Ascending aorta (tissue), 2 donors: ENCODE measurements around the gene USP35. TPM values are rescaled to one million over a fixed set of nuclear protein-coding genes. Genes with fewer than 3 reads are reported as not detected.

Source experiments
- DNase-seq, 2 donors: peaks; one replicate each; pipeline ENCODE4 v3.0.0-alpha.2; 2019; ENCODE audit warnings: low spot score in 2 of 2
- H3K27ac ChIP-seq, 2 donors: fragments of 200-600 bp; sonication (generic); one replicate each; pipeline ENCODE4 v1.5.1; 2016 to 2017; ENCODE audit warnings: mild to moderate bottlenecking in 1 of 2
- H3K27me3 ChIP-seq: fragments of 200-600 bp; sonication (generic); one replicate; pipeline ENCODE4 v1.5.1; 2017
- H3K36me3 ChIP-seq, 2 donors: fragments of 200-600 bp; sonication (generic); one replicate each; pipeline ENCODE4 v1.5.1; 2016
- H3K4me1 ChIP-seq, 2 donors: fragments of 200-600 bp; sonication (generic); one replicate each; pipeline ENCODE4 v1.5.1; 2016 to 2017; ENCODE audit warnings: mild to moderate bottlenecking in 1 of 2
- H3K4me3 ChIP-seq, 2 donors: fragments of 200-600 bp; sonication (generic); one replicate each; pipeline ENCODE4 v1.5.1; 2016 to 2017; ENCODE audit warnings: mild to moderate bottlenecking in 1 of 2
- H3K9me3 ChIP-seq, 2 donors: fragments of 200-600 bp; sonication (generic); one replicate each; pipeline ENCODE4 v1.5.1; 2016
- intact Hi-C: fragments of 100-400 bp; cut with DNase I; formaldehyde crosslinking; loops from one replicate; pipeline ENCODE4 v1.15.1; 2023
- total RNA-seq: library from RNA; depleted of rRNA; stranded (reverse); fragments of >200 nt; gene quantifications from one replicate; pipeline ENCODE4 v1.1.0, GENCODE V29; 2016
- TF ChIP-seq, protein P1 (sequence below), 3 experiments: fragments of 200-600 bp in 2 of 3; fragments of 450-650 bp in 1 of 3; sonication (generic) in 2 of 3; IDR thresholded peaks; one replicate each; pipeline ENCODE4 v1.5.1; 2016 to 2019; ENCODE audit warnings: antibody characterized with exemption in 3 of 3, mild to moderate bottlenecking in 1 of 3, moderate library complexity in 1 of 3

The USP35 gene
- total RNA-seq, 1 donor from 2014 or later: 34.0 TPM

DNA sequence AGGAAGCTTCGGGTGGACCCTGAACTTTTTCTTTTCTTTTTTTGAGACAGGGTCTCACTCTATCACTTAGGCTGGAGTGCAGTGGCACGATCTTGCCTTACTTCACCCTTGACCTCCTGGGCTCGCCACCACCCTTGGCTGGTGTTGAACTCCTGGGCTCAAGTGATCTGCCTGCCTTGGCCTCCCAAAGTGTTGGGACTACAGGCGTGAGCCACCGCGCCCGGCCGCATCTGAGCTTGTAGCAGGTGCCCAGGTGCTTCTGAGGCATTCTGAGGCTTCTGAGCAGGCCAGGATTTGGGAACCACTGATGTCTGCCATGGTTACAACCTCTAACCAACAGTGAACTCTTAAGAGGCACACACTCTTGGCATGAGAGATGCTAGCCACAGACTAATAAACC is 5.1 kb downstream of the USP35 start:
- Histone ChIP-seq H3K9me3 (no peaks in the 10 kb centered on the region), H3K36me3 (peaks cover 4 to 22% of the 10 kb centered on the region in 2 donors), H3K4me3 (no peak overlapping the region), H3K4me1 (peaks cover 8 to 35% of the 10 kb centered on the region in 2 donors), H3K27ac (peak overlapping the region in 1 of 2 donors; percentile 87), H3K27me3 (no peaks in the 10 kb centered on the region)
- DNase-seq: no peak
- TF ChIP-seq, protein P1, sequence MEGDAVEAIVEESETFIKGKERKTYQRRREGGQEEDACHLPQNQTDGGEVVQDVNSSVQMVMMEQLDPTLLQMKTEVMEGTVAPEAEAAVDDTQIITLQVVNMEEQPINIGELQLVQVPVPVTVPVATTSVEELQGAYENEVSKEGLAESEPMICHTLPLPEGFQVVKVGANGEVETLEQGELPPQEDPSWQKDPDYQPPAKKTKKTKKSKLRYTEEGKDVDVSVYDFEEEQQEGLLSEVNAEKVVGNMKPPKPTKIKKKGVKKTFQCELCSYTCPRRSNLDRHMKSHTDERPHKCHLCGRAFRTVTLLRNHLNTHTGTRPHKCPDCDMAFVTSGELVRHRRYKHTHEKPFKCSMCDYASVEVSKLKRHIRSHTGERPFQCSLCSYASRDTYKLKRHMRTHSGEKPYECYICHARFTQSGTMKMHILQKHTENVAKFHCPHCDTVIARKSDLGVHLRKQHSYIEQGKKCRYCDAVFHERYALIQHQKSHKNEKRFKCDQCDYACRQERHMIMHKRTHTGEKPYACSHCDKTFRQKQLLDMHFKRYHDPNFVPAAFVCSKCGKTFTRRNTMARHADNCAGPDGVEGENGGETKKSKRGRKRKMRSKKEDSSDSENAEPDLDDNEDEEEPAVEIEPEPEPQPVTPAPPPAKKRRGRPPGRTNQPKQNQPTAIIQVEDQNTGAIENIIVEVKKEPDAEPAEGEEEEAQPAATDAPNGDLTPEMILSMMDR (IDR thresholded peaks at IDR 0.05): no peak
- intact Hi-C loops: loop anchor here (2.0 kb wide), 2 partner anchors 19 to 45 kb away; no protein-coding TSS in a partner anchor

GRCh38 chr11:78194490-78194889 is 5.8 kb downstream of the USP35 start:
- Histone ChIP-seq H3K36me3 (peaks cover 6 to 29% of the 10 kb centered on the region in 2 donors), H3K27ac (no peak overlapping the region), H3K4me3 (no peak overlapping the region), H3K9me3 (no peaks in the 10 kb centered on the region), H3K4me1 (peaks cover 8 to 32% of the 10 kb centered on the region in 2 donors), H3K27me3 (no peaks in the 10 kb centered on the region)
- no peak for DNase-seq
- TF ChIP-seq, protein P1 (IDR thresholded peaks at IDR 0.05): no peak
- intact Hi-C loops: no loop called here

DNA sequence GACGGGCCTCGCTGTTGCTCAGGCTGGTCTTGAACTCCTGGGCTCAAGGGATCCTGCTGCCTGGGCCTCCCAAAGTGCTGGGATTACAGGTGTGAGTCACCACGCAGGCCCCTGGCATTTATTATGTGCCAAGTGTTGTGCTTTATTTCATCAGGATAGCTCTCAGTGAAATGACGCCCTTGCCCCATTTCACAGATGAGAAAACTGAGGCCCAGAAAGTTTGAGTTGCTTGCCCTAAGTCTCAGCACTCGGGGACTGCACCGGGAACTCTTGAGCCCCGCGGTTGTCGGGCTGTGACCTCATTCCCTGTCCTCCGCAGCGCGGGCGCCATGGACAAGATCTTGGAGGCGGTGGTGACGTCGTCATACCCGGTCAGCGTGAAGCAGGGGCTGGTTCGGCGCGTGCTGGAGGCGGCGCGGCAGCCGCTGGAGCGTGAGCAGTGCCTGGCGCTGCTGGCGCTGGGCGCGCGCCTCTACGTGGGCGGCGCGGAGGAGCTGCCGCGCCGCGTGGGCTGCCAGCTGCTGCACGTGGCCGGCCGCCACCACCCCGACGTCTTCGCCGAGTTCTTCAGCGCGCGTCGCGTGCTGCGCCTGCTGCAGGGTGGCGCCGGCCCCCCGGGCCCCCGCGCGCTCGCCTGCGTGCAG is 7.3 kb downstream of the USP35 start:
- H3K27me3 ChIP-seq: no peaks in the 10 kb centered on the region
- peaks cover 22 to 44% of the 10 kb centered on the region in 2 donors for H3K36me3 ChIP-seq
- H3K9me3 ChIP-seq: no peaks in the 10 kb centered on the region
- H3K27ac ChIP-seq: no peak overlapping the region
- no peak for DNase-seq
- peaks cover 8 to 23% of the 10 kb centered on the region in 2 donors for H3K4me1 ChIP-seq
- no peak overlapping the region for H3K4me3 ChIP-seq
- intact Hi-C loops: no loop called here
- TF ChIP-seq, protein P1 (IDR thresholded peaks at IDR 0.05): no peak

DNA sequence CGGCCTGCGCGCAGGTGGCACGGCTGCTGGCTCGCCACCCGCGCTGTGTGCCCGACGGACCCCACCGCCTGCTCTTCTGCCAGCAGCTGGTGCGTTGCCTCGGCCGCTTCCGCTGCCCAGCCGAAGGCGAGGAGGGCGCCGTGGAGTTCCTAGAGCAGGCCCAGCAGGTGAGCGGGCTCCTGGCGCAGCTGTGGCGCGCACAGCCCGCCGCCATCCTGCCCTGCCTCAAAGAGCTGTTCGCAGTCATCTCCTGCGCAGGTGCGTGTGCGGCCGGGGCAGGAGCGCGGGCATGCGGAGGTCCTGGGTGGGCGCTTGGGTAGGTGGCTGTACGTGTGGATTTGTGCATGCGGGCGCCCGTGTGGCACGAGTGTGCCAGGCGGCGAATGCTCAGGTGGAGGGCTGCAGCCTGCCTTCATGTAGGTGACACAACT is 8.0 kb downstream of the USP35 start:
- H3K27ac ChIP-seq: no peak overlapping the region
- peaks cover 24 to 51% of the 10 kb centered on the region in 2 donors for H3K36me3 ChIP-seq
- H3K4me1 ChIP-seq: peaks cover 8 to 23% of the 10 kb centered on the region in 2 donors
- TF ChIP-seq, protein P1 (IDR thresholded peaks at IDR 0.05): no peak
- H3K27me3 ChIP-seq: no peaks in the 10 kb centered on the region
- no peak for DNase-seq
- no peak overlapping the region for H3K4me3 ChIP-seq
- no peaks in the 10 kb centered on the region for H3K9me3 ChIP-seq
- intact Hi-C loops: no loop called here

DNA sequence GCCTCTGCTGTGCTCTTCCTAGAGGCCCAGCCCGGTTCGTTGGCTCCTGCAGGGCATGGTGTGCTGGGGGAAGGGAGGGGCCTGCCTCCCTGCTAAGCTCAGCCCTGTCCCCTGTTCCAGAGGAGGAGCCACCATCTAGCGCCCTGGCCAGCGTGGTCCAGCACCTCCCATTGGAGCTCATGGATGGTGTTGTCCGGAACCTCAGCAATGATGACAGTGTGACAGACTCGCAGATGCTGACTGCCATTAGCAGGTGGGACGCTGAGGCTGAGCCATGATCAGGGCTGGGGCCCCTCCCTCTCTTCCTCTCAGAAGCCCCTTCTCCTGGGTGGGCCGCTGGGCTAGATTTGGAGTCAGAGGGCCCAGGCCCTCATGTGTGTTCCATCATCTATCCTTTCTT is 9.1 kb downstream of the USP35 start:
- intact Hi-C loops: no loop called here
- Histone ChIP-seq H3K36me3 (peaks cover 24 to 57% of the 10 kb centered on the region in 2 donors), H3K9me3 (no peaks in the 10 kb centered on the region), H3K4me1 (peaks cover 0 to 14% of the 10 kb centered on the region in 2 donors), H3K4me3 (no peak overlapping the region), H3K27ac (no peak overlapping the region), H3K27me3 (no peaks in the 10 kb centered on the region)
- TF ChIP-seq, protein P1 (IDR thresholded peaks at IDR 0.05): no peak
- no peak for DNase-seq
